ENCODE results near the gene TLL1. TPM values are rescaled to one million over a fixed set of nuclear protein-coding genes. Genes with fewer than 3 reads are reported as not detected.

Gene TLL1
- total and polyA plus RNA-seq, 2 donors (not counting 3 experiments of a cell fraction or from before 2014, with no cell fraction given): 0.41 to 1.4 TPM

- Histone ChIP-seq H3K4me3 (replicated peaks in 1 of 3; ENCODE audit: insufficient read depth in 1 of 3, low read depth in 1 of 3, low read length in 3 of 3) (no peak overlapping the region), H3K4me2 (ENCODE audit: insufficient read depth, low read length) (no peak overlapping the region), H3K9ac (replicated peaks; ENCODE audit: extremely low read depth, insufficient read depth, low read length) (no peak overlapping the region), H2AFZ (ENCODE audit: low read depth, low read length) (no peak overlapping the region), H3K9me1 (replicated peaks; ENCODE audit: control insufficient read depth, extremely low read depth, insufficient read depth, low read length) (no peaks in the 10 kb centered on the region), H3K36me3 (ENCODE audit: control insufficient read depth in 2 of 2, extremely low read depth in 1 of 2, insufficient read depth in 2 of 2, low read length in 2 of 2) (no peaks in the 10 kb centered on the region), H4K20me1 (replicated peaks; ENCODE audit: control insufficient read depth, extremely low read depth, insufficient read depth, low read length) (no peaks in the 10 kb centered on the region), H3K4me1 (ENCODE audit: control insufficient read depth, extremely low read depth, insufficient read depth, low read length) (no peaks in the 10 kb centered on the region), H3K27me3 (ENCODE audit: control insufficient read depth in 2 of 2, insufficient read depth in 2 of 2, low read length in 2 of 2) (no peaks in the 10 kb centered on the region), H3K27ac (ENCODE audit: insufficient read depth, low read depth, low read length) (no peak overlapping the region), H3K9me3 (replicated peaks; ENCODE audit: control insufficient read depth, insufficient read depth, low read length) (no peaks in the 10 kb centered on the region), H3K79me2 (ENCODE audit: control insufficient read depth, insufficient read depth, low read length) (no peaks in the 10 kb centered on the region)
- CTCF ChIA-PET: interaction anchor here (1.2 kb wide), 1 partner anchor 542 kb away, joined by 4 read pairs; no protein-coding TSS in a partner anchor
- dilution Hi-C loops (cut with MboI; ENCODE audit: extremely low pct_ligation_motif_present, low sequenced_read_pairs) (no loop called here), intact Hi-C loops (cut with micrococcal nuclease) (no loop called here)
- POLR2A ChIA-PET: no interaction called here
- DNase-seq (ENCODE audit: low read depth, low spot score) (no peak), FAIRE-seq (no peak)
- BruUV-seq (replicated peaks): no TSS peak
- TF ChIP-seq EZH2 (IDR thresholded peaks at IDR 0.05; ENCODE audit: borderline replicate concordance, low read depth, low read length, severe bottlenecking) (no peak), GATA2 (IDR thresholded peaks at IDR 0.05; ENCODE audit: insufficient read depth, insufficient read length, low read depth, low read length) (no peak), CTCF (IDR thresholded peaks at IDR 0.05; ENCODE audit: extremely low read depth in 1 of 2, insufficient read depth in 1 of 2, low read depth in 1 of 2, low read length in 2 of 2) (no peak), MYC (IDR thresholded peaks at IDR 0.05; ENCODE audit: low read depth, low read length) (no peak), JUN (IDR thresholded peaks at IDR 0.05; ENCODE audit: borderline replicate concordance, insufficient read depth, insufficient read length, low read depth) (no peak), MAX (IDR thresholded peaks at IDR 0.05; ENCODE audit: insufficient read depth, insufficient read length) (no peak), POLR2A (IDR thresholded peaks at IDR 0.05; ENCODE audit: low read depth, low read length) (no peak), POLR2AphosphoS5 (IDR thresholded peaks at IDR 0.05; ENCODE audit: insufficient read depth, low read depth, low read length) (no peak), FOS (IDR thresholded peaks at IDR 0.05; ENCODE audit: borderline replicate concordance, insufficient read depth, low read length) (no peak)
Observed at GRCh38 chr4:166078955-166079354, 205.9 kb downstream of the TLL1 start.

Measured in endothelial cell of umbilical vein (primary cell).